ENCODE results near the gene SDK1. TPM values are rescaled to one million over a fixed set of nuclear protein-coding genes. Genes with fewer than 3 reads are reported as not detected.

The SDK1 gene
- total RNA-seq, 1 experiment from 2014 or later, result 20.0 TPM

DNA sequence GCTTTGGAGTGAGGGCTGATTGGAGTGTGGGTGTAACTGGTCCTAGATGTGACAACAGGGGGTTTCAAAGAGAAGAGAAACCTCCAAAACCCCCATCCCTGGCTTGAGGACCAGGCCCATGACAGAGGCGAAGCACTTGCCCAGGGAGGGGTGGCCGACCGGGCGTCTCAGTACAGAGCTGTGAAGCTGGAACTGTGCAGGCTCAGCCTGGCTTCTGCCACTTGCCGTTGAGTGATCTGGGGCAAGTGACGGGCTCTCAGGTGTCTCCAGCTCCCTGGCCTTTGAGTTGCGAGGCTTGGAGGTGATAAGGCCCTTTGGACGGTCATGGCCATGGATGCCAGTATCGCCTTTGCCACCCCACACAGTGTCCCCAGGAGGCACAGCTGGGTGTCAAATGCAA, 849.7 kb downstream of the SDK1 start:
- H3K27ac Mint-ChIP-seq (ENCODE audit: unreplicated experiment), result no peak overlapping the region
- no peaks in the 10 kb centered on the region for H3K4me1 Mint-ChIP-seq (ENCODE audit: low read depth, unreplicated experiment)
- TF ChIP-seq, protein P1, sequence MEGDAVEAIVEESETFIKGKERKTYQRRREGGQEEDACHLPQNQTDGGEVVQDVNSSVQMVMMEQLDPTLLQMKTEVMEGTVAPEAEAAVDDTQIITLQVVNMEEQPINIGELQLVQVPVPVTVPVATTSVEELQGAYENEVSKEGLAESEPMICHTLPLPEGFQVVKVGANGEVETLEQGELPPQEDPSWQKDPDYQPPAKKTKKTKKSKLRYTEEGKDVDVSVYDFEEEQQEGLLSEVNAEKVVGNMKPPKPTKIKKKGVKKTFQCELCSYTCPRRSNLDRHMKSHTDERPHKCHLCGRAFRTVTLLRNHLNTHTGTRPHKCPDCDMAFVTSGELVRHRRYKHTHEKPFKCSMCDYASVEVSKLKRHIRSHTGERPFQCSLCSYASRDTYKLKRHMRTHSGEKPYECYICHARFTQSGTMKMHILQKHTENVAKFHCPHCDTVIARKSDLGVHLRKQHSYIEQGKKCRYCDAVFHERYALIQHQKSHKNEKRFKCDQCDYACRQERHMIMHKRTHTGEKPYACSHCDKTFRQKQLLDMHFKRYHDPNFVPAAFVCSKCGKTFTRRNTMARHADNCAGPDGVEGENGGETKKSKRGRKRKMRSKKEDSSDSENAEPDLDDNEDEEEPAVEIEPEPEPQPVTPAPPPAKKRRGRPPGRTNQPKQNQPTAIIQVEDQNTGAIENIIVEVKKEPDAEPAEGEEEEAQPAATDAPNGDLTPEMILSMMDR (IDR thresholded peaks at IDR 0.05; ENCODE audit: unreplicated experiment), result no peak
- no peak for DNase-seq
- no peaks in the 10 kb centered on the region for H3K36me3 Mint-ChIP-seq (ENCODE audit: insufficient read depth, unreplicated experiment)
- intact Hi-C loops (cut with micrococcal nuclease; ENCODE audit: unreplicated experiment), result no loop called here
- H3K4me3 Mint-ChIP-seq (ENCODE audit: low read depth, unreplicated experiment), result no peak overlapping the region
- CTCF ChIA-PET, result no interaction called here
- no TSS peak for BruUV-seq (replicated peaks)
- no peaks in the 10 kb centered on the region for H3K9me3 Mint-ChIP-seq (ENCODE audit: low read depth, unreplicated experiment)
- no peaks in the 10 kb centered on the region for H3K27me3 Mint-ChIP-seq (ENCODE audit: unreplicated experiment)

DNA sequence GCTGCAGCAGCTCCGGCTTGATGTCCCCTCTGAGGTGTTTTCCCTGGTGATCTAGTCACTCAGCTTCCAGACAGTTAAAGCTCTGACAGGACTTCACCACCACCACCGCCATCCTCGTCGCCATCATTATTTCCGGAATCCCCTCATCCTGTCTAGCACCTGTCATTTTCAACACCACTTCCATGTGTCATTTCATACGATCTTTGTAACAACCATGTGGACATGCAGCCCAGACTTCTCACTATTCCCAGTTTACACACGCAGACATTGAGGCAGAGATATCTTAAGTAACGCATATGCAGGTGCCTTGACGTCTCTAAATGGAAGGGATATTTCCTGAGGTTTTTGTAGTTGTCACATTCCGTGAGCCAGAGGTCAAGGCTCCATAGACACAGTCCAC, 850.5 kb downstream of the SDK1 start:
- Mint-ChIP-seq H3K27me3 (ENCODE audit: unreplicated experiment) (no peaks in the 10 kb centered on the region), H3K4me1 (ENCODE audit: low read depth, unreplicated experiment) (no peaks in the 10 kb centered on the region), H3K9me3 (ENCODE audit: low read depth, unreplicated experiment) (no peaks in the 10 kb centered on the region), H3K36me3 (ENCODE audit: insufficient read depth, unreplicated experiment) (no peaks in the 10 kb centered on the region), H3K4me3 (ENCODE audit: low read depth, unreplicated experiment) (no peak overlapping the region), H3K27ac (ENCODE audit: unreplicated experiment) (no peak overlapping the region)
- TF ChIP-seq, protein P1 (IDR thresholded peaks at IDR 0.05; ENCODE audit: unreplicated experiment), result no peak
- CTCF ChIA-PET, result interaction anchor here (0.8 to 1.5 kb wide), 2 partner anchors 16 to 18 kb away, joined by 3 to 4 read pairs; no protein-coding TSS in a partner anchor
- no TSS peak for BruUV-seq (replicated peaks)
- no peak for DNase-seq
- intact Hi-C loops (cut with micrococcal nuclease; ENCODE audit: unreplicated experiment), result no loop called here

DNA sequence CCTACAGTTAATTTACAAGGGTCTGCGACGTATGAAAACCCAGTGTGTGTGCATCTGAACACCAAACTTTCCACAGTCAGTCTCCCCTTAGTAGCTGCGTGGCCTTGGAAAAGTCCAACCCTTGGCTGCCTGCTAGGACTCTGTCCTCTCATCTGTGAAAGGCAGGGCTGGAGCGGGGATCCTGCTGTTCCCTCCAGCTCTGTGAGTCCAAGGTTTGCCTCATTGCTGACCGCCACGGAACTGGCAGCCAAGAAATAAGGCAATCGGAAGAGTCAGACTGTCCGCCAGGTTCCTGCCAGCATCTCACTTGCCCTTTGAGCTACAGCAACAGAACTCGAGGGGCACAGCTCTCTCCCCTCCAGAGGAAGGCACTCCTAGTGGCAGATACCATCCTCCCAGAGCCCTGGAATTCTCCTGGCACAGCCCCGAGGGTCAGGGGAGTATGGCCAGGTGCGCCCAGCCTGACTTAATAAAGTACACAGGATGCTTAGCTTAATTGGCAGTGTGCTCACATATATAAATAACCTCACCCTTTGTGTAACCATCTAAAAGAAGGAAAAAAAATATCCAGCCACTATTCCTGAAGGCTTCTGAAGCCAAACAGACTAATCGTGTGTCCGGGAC, 851.0 kb downstream of the SDK1 start:
- Mint-ChIP-seq H3K4me3 (ENCODE audit: low read depth, unreplicated experiment) (no peak overlapping the region), H3K9me3 (ENCODE audit: low read depth, unreplicated experiment) (no peaks in the 10 kb centered on the region), H3K27me3 (ENCODE audit: unreplicated experiment) (no peaks in the 10 kb centered on the region), H3K27ac (ENCODE audit: unreplicated experiment) (no peak overlapping the region), H3K4me1 (ENCODE audit: low read depth, unreplicated experiment) (no peaks in the 10 kb centered on the region), H3K36me3 (ENCODE audit: insufficient read depth, unreplicated experiment) (no peaks in the 10 kb centered on the region)
- CTCF ChIA-PET, result interaction anchor here (0.8 to 1.5 kb wide), 3 partner anchors 16 to 593 kb away, joined by 3 to 4 read pairs (median 3); no protein-coding TSS in a partner anchor
- DNase-seq, result no peak
- BruUV-seq (replicated peaks), result no TSS peak
- TF ChIP-seq, protein P1 (IDR thresholded peaks at IDR 0.05; ENCODE audit: unreplicated experiment), result no peak
- intact Hi-C loops (cut with micrococcal nuclease; ENCODE audit: unreplicated experiment), result no loop called here

DNA sequence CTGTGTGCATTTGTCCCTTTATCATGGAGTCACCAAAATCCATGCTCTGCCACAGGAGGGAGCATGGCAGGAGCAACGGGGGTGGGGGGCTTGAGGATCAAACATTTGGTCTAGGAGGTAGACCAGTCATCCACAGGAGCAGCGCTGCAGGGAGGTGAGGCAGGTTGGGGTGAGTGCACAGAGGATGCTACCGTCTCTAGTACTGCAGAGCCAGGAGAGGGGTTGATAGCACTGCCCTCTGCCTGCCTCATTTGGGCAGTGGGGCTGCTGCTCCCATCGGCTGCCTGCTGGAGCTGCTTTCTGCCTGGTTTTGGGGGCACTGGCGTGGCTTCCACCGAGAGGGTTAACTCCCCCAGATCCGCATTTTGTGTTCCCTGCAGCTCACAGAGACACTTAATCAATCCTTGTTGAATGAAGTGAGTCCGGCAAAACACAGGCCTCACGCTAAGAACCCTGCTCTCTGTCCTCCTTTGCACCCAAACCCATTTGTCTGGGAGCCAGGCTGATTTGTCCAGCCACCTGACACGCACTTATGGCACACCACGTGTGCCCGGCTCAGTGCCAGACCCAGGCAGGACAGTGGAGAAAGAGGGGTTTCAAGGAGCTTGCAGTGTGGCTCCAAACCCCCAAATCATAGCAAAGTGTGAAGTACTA, 854.0 kb downstream of the SDK1 start:
- no peaks in the 10 kb centered on the region for H3K27me3 Mint-ChIP-seq (ENCODE audit: unreplicated experiment)
- intact Hi-C loops (cut with micrococcal nuclease; ENCODE audit: unreplicated experiment), result no loop called here
- no peak overlapping the region for H3K4me3 Mint-ChIP-seq (ENCODE audit: low read depth, unreplicated experiment)
- H3K9me3 Mint-ChIP-seq (ENCODE audit: low read depth, unreplicated experiment), result no peaks in the 10 kb centered on the region
- H3K27ac Mint-ChIP-seq (ENCODE audit: unreplicated experiment), result no peak overlapping the region
- CTCF ChIA-PET, result interaction anchor here (0.6 kb wide), 1 partner anchor 48 kb away, joined by 4 read pairs; no protein-coding TSS in a partner anchor
- TF ChIP-seq, protein P1 (IDR thresholded peaks at IDR 0.05; ENCODE audit: unreplicated experiment), result no peak
- H3K4me1 Mint-ChIP-seq (ENCODE audit: low read depth, unreplicated experiment), result peaks cover 10% of the 10 kb centered on the region
- no peaks in the 10 kb centered on the region for H3K36me3 Mint-ChIP-seq (ENCODE audit: insufficient read depth, unreplicated experiment)
- no TSS peak for BruUV-seq (replicated peaks)
- DNase-seq, result no peak
